ENCODE measurements around the gene GLRA2. TPM values are rescaled to one million over a fixed set of nuclear protein-coding genes. Genes with fewer than 3 reads are reported as not detected.

Gene GLRA2
- total RNA-seq, 1 donor from 2014 or later = not detected

- no peaks in the 10 kb centered on the region for H3K9me3 ChIP-seq
- intact Hi-C loops (cut with DNase I) = no loop called here
- no peak overlapping the region for H3K4me3 ChIP-seq
- no peak for DNase-seq (ENCODE audit: extremely low spot score in 2 of 2)
- H3K27me3 ChIP-seq = no peaks in the 10 kb centered on the region
- H3K4me1 ChIP-seq = no peaks in the 10 kb centered on the region
- no peak overlapping the region for H3K27ac ChIP-seq
- no peak for TF ChIP-seq POLR2A (IDR thresholded peaks at IDR 0.05)
- no peak for TF ChIP-seq POLR2AphosphoS5 (IDR thresholded peaks at IDR 0.05; ENCODE audit: insufficient read depth in 1 of 2, low read depth in 1 of 2)
- TF ChIP-seq CTCF (IDR thresholded peaks at IDR 0.05) = no peak
- H3K36me3 ChIP-seq = no peaks in the 10 kb centered on the region
Observed at GRCh38 chrX:14616301-14616700, 87.0 kb downstream of the GLRA2 start.

GRCh38 chrX:14616836-14617235, 87.5 kb downstream of the GLRA2 start:
- no peaks in the 10 kb centered on the region for H3K36me3 ChIP-seq
- TF ChIP-seq POLR2A (IDR thresholded peaks at IDR 0.05) (no peak), POLR2AphosphoS5 (IDR thresholded peaks at IDR 0.05; ENCODE audit: insufficient read depth in 1 of 2, low read depth in 1 of 2) (no peak)
- no peaks in the 10 kb centered on the region for H3K9me3 ChIP-seq

GRCh38 chrX:14618177-14618965, 89.0 kb downstream of the GLRA2 start:
- Histone ChIP-seq H3K27ac (no peak overlapping the region), H3K27me3 (no peaks in the 10 kb centered on the region), H3K9me3 (no peaks in the 10 kb centered on the region), H3K36me3 (no peaks in the 10 kb centered on the region), H3K4me1 (no peaks in the 10 kb centered on the region), H3K4me3 (no peak overlapping the region)
- intact Hi-C loops (cut with DNase I) = no loop called here
- no peak for TF ChIP-seq POLR2A (IDR thresholded peaks at IDR 0.05)
- no peak for TF ChIP-seq CTCF (IDR thresholded peaks at IDR 0.05)
- no peak for TF ChIP-seq POLR2AphosphoS5 (IDR thresholded peaks at IDR 0.05; ENCODE audit: insufficient read depth in 1 of 2, low read depth in 1 of 2)
- DNase-seq (ENCODE audit: extremely low spot score in 2 of 2) = no peak

More at GRCh38 chrX:14616836-14617235, 87.5 kb downstream of the GLRA2 start:
- intact Hi-C loops (cut with DNase I) = no loop called here
- Histone ChIP-seq H3K4me3 (no peak overlapping the region), H3K27ac (no peak overlapping the region), H3K27me3 (no peaks in the 10 kb centered on the region), H3K4me1 (no peaks in the 10 kb centered on the region)
- DNase-seq (ENCODE audit: extremely low spot score in 2 of 2) = no peak

- TF ChIP-seq CTCF (IDR thresholded peaks at IDR 0.05) (no peak), POLR2A (IDR thresholded peaks at IDR 0.05) (no peak), POLR2AphosphoS5 (IDR thresholded peaks at IDR 0.05; ENCODE audit: insufficient read depth in 1 of 2, low read depth in 1 of 2) (no peak)
- Histone ChIP-seq H3K36me3 (no peaks in the 10 kb centered on the region), H3K27me3 (no peaks in the 10 kb centered on the region), H3K9me3 (no peaks in the 10 kb centered on the region), H3K4me3 (no peak overlapping the region), H3K4me1 (no peaks in the 10 kb centered on the region), H3K27ac (no peak overlapping the region)
- intact Hi-C loops (cut with DNase I) = no loop called here
- no peak for DNase-seq (ENCODE audit: extremely low spot score in 2 of 2)
Observed at GRCh38 chrX:14630733-14631132, 101.4 kb downstream of the GLRA2 start.

- Histone ChIP-seq H3K27ac (no peak overlapping the region), H3K4me3 (no peak overlapping the region), H3K27me3 (no peaks in the 10 kb centered on the region), H3K9me3 (no peaks in the 10 kb centered on the region), H3K36me3 (no peaks in the 10 kb centered on the region), H3K4me1 (no peaks in the 10 kb centered on the region)
- DNase-seq (ENCODE audit: extremely low spot score in 2 of 2) = no peak
- TF ChIP-seq POLR2A (IDR thresholded peaks at IDR 0.05) = no peak
- TF ChIP-seq POLR2AphosphoS5 (IDR thresholded peaks at IDR 0.05; ENCODE audit: insufficient read depth in 1 of 2, low read depth in 1 of 2) = no peak
- no peak for TF ChIP-seq CTCF (IDR thresholded peaks at IDR 0.05)
- intact Hi-C loops (cut with DNase I) = no loop called here
Observed at GRCh38 chrX:14641681-14642655, 112.6 kb downstream of the GLRA2 start.

All from vagina (tissue), 2 donors.